MM.1S (cell line): Measurements from ENCODE around the gene OLFM2.
A peak's percentile ranks its signal among the peaks of the same experiment; 100 is the strongest.

ENCODE experiments used
- DNase-seq: peaks from one replicate; pipeline ENCODE4 v3.0.0-alpha.2; 2015
- H2AFZ ChIP-seq: fragments of 300-600 bp; sonication (generic); 2 replicates; pipeline ENCODE4 v1.6.0; 2016; ENCODE audit warnings: antibody characterized with exemption, low read length
- H3F3A ChIP-seq: fragments of 300-600 bp; sonication (generic); 2 replicates; pipeline ENCODE4 v1.6.1; 2016; ENCODE audit warnings: mild to moderate bottlenecking, antibody characterized with exemption, low read length, moderate library complexity, mixed read lengths; ENCODE audit not compliant: insufficient read depth
- H3K27ac ChIP-seq: fragments of 300-600 bp; sonication (generic); 2 replicates; pipeline ENCODE4 v1.5.1; 2016; ENCODE audit warnings: mild to moderate bottlenecking, low read length
- H3K27me3 ChIP-seq: fragments of 300-600 bp; sonication (generic); replicated peaks from 2 replicates; pipeline ENCODE4 v1.6.0; 2016; ENCODE audit warnings: low read length; ENCODE audit not compliant: insufficient read depth
- H3K36me3 ChIP-seq: fragments of 300-600 bp; sonication (generic); replicated peaks from 2 replicates; pipeline ENCODE4 v1.6.1; 2016; ENCODE audit warnings: mild to moderate bottlenecking, low read length, mixed read lengths; ENCODE audit not compliant: insufficient read depth
- H3K4me1 ChIP-seq: fragments of 300-600 bp; sonication (generic); 2 replicates; pipeline ENCODE4 v1.6.1; 2016; ENCODE audit warnings: low read length, mixed read lengths
- H3K4me2 ChIP-seq: fragments of 300-600 bp; sonication (generic); 2 replicates; pipeline ENCODE4 v1.6.0; 2016; ENCODE audit warnings: low read depth, low read length
- H3K4me3 ChIP-seq: fragments of 300-600 bp; sonication (generic); 2 replicates; pipeline ENCODE4 v1.5.1; 2016; ENCODE audit warnings: low read length, mixed read lengths
- H3K79me2 ChIP-seq: fragments of 300-600 bp; sonication (generic); 2 replicates; pipeline ENCODE4 v1.6.1; 2016; ENCODE audit warnings: mixed run types, low read length, mixed read lengths
- H3K9ac ChIP-seq: fragments of 300-600 bp; sonication (generic); 2 replicates; pipeline ENCODE4 v1.6.1; 2016; ENCODE audit warnings: low read length, mixed read lengths
- H3K9me2 ChIP-seq: fragments of 300-600 bp; sonication (generic); replicated peaks from 2 replicates; pipeline ENCODE4 v1.6.1; 2016; ENCODE audit warnings: mild to moderate bottlenecking, low read length, mixed read lengths; ENCODE audit not compliant: insufficient read depth
- H3K9me3 ChIP-seq: fragments of 300-600 bp; sonication (generic); replicated peaks from 2 replicates; pipeline ENCODE4 v1.6.1; 2016; ENCODE audit warnings: mild to moderate bottlenecking, low read length, mixed read lengths; ENCODE audit not compliant: insufficient read depth
- H4K20me1 ChIP-seq: fragments of 300-600 bp; sonication (generic); 2 replicates; pipeline ENCODE4 v1.6.1; 2016; ENCODE audit warnings: mild to moderate bottlenecking, low read length, moderate library complexity, mixed read lengths; ENCODE audit not compliant: insufficient read depth
- CTCF ChIP-seq: fragments of 300-600 bp; sonication (generic); IDR thresholded peaks from 2 replicates; pipeline ENCODE4 v1.5.1; 2016; ENCODE audit warnings: antibody characterized with exemption, low read length, mixed read lengths
- EZH2 ChIP-seq: fragments of 300-600 bp; sonication (generic); optimal IDR thresholded peaks from 2 replicates; pipeline ENCODE3; 2017; ENCODE audit warnings: low read depth, mild to moderate bottlenecking, antibody characterized with exemption, low read length, mixed read lengths
- EZH2phosphoT487 ChIP-seq: fragments of 300-600 bp; sonication (generic); IDR thresholded peaks from 2 replicates; pipeline ENCODE4 v1.6.1; 2018; ENCODE audit warnings: antibody characterized with exemption, low read length

The OLFM2 gene

GRCh38 chr19:9936326-9937000 lies at the start of gene OLFM2:
Gene OLFM2 (minus strand): TSS chr19:9936515. CDS start chr19:9936366, 149 bp downstream.
- Histone ChIP-seq H4K20me1 (no peaks in the 10 kb centered on the region), H3K79me2 (no peaks in the 10 kb centered on the region), H3K27me3 (peaks cover 74% of the 10 kb centered on the region), H3K9me3 (no peaks in the 10 kb centered on the region), H3K9me2 (no peaks in the 10 kb centered on the region), H2AFZ (no peak within 1 kb of the TSS), H3K4me3 (no peak within 1 kb of the TSS; the same call in 1 of the 2 replicates), H3K36me3 (no peaks in the 10 kb centered on the region), H3K27ac (no peak within 1 kb of the TSS), H3K9ac (no peak within 1 kb of the TSS), H3K4me2 (peak within 1 kb of the TSS; percentile 18; the same call in 1 of the 2 replicates), H3K4me1 (no peaks in the 10 kb centered on the region), H3F3A (no peaks in the 10 kb centered on the region)
- DNase-seq, result no peak
- TF ChIP-seq EZH2phosphoT487, result no peak
- TF ChIP-seq CTCF, result no peak
- no peak for TF ChIP-seq EZH2

- H2AFZ ChIP-seq, result no peak overlapping the region
- DNase-seq, result no peak
Measured at GRCh38 chr19:9981406-9982260, 45.3 kb upstream of the OLFM2 start.

DNA sequence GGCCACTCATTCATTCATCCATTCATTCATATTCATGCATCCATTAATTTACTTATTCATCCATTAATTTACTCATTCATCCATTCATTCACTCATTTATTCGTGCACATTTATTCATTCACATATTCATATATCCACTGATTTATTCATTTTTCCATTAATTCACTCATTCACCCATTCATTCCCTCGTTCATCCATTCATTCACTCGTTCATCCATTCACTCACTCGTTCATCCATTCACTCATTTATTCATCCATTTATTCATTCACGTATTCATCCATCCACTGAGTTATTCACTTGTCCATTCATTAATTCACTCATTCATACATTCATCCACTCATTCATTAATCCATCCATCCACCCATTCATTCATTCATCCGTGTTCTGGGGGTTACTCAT lies 35.8 kb upstream of the OLFM2 start:
- Histone ChIP-seq H3K9me2 (no peaks in the 10 kb centered on the region), H3K4me3 (no peak overlapping the region), H3K27me3 (peaks cover 50% of the 10 kb centered on the region), H3K4me1 (no peaks in the 10 kb centered on the region), H3K9ac (no peak overlapping the region), H4K20me1 (no peaks in the 10 kb centered on the region), H3F3A (no peaks in the 10 kb centered on the region), H2AFZ (no peak overlapping the region), H3K27ac (no peak overlapping the region), H3K79me2 (no peaks in the 10 kb centered on the region), H3K9me3 (no peaks in the 10 kb centered on the region), H3K4me2 (no peak overlapping the region), H3K36me3 (no peaks in the 10 kb centered on the region)
- no peak for TF ChIP-seq EZH2phosphoT487
- TF ChIP-seq CTCF, result no peak
- no peak for TF ChIP-seq EZH2
- no peak for DNase-seq

More at GRCh38 chr19:9981406-9982260, 45.3 kb upstream of the OLFM2 start:
- H3K36me3 ChIP-seq, result no peaks in the 10 kb centered on the region
- H3K27ac ChIP-seq, result no peak overlapping the region
- TF ChIP-seq CTCF, result no peak
- no peak for TF ChIP-seq EZH2phosphoT487
- no peak for TF ChIP-seq EZH2
- H3K9me2 ChIP-seq, result no peaks in the 10 kb centered on the region
- H3K4me1 ChIP-seq, result no peaks in the 10 kb centered on the region
- no peaks in the 10 kb centered on the region for H4K20me1 ChIP-seq
- no peak overlapping the region for H3K4me2 ChIP-seq
- peaks cover 41% of the 10 kb centered on the region for H3K27me3 ChIP-seq
- H3K9ac ChIP-seq, result no peak overlapping the region
- no peaks in the 10 kb centered on the region for H3K79me2 ChIP-seq
- no peaks in the 10 kb centered on the region for H3K9me3 ChIP-seq
- no peaks in the 10 kb centered on the region for H3F3A ChIP-seq
- no peak overlapping the region for H3K4me3 ChIP-seq
